Measurements from ENCODE around the gene PRELID3B. TPM values are rescaled to one million over a fixed set of nuclear protein-coding genes. Genes with fewer than 3 reads are reported as not detected.

Gene PRELID3B
- total and polyA plus RNA-seq, 2 of the 13 experiments (the other 11 are each of a cell fraction or from before 2014, with no cell fraction given): 23.3 to 42.6 TPM

GRCh38 chr20:59010995-59011873 lies 31.4 kb downstream of the PRELID3B start (continued):
- no peak for TF ChIP-seq ZNF20 (CRISPR knock-in tag; IDR thresholded peaks at IDR 0.05)
- 0 out of 2 replicates have a peak, but pooled peaks have one; percentile 13 for TF ChIP-seq SOX13 (IDR thresholded peaks at IDR 0.05)
- TF ChIP-seq SOX13 (CRISPR knock-in tag; conservative IDR thresholded peaks at IDR 0.05 in 1 of 2, IDR thresholded peaks at IDR 0.05 in 1 of 2): peak in 1 of 2 experiments; percentile 52; a peak in 2 of 4 replicates
- TF ChIP-seq, protein P1, sequence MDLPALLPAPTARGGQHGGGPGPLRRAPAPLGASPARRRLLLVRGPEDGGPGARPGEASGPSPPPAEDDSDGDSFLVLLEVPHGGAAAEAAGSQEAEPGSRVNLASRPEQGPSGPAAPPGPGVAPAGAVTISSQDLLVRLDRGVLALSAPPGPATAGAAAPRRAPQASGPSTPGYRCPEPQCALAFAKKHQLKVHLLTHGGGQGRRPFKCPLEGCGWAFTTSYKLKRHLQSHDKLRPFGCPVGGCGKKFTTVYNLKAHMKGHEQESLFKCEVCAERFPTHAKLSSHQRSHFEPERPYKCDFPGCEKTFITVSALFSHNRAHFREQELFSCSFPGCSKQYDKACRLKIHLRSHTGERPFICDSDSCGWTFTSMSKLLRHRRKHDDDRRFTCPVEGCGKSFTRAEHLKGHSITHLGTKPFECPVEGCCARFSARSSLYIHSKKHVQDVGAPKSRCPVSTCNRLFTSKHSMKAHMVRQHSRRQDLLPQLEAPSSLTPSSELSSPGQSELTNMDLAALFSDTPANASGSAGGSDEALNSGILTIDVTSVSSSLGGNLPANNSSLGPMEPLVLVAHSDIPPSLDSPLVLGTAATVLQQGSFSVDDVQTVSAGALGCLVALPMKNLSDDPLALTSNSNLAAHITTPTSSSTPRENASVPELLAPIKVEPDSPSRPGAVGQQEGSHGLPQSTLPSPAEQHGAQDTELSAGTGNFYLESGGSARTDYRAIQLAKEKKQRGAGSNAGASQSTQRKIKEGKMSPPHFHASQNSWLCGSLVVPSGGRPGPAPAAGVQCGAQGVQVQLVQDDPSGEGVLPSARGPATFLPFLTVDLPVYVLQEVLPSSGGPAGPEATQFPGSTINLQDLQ (CRISPR knock-in tag; IDR thresholded peaks at IDR 0.05): no peak
- no peak for TF ChIP-seq MAF1 (CRISPR knock-in tag; IDR thresholded peaks at IDR 0.05; ENCODE audit: borderline replicate concordance)
- no peak for TF ChIP-seq ZNF639 (CRISPR knock-in tag; conservative IDR thresholded peaks at IDR 0.05)
- TF ChIP-seq ZNF350 (CRISPR knock-in tag; IDR thresholded peaks at IDR 0.05; ENCODE audit: borderline replicate concordance, low read depth): no peak
- TF ChIP-seq ZKSCAN8 (CRISPR knock-in tag; IDR thresholded peaks at IDR 0.05; ENCODE audit: borderline replicate concordance): no peak
- no peak for TF ChIP-seq PAX8 (CRISPR knock-in tag; IDR thresholded peaks at IDR 0.05; ENCODE audit: borderline replicate concordance)
- no peak for TF ChIP-seq E2F2 (CRISPR knock-in tag; IDR thresholded peaks at IDR 0.05; ENCODE audit: borderline replicate concordance)
- TF ChIP-seq IRX3 (CRISPR knock-in tag; IDR thresholded peaks at IDR 0.05; ENCODE audit: borderline replicate concordance, low read depth): no peak
- TF ChIP-seq NONO (IDR thresholded peaks at IDR 0.05): no peak
- TF ChIP-seq NONO (CRISPR knock-in tag; conservative IDR thresholded peaks at IDR 0.05): no peak; the same call in 1 of the 2 replicates
- TF ChIP-seq KLF13 (CRISPR knock-in tag; IDR thresholded peaks at IDR 0.05): no peak
- no peak for TF ChIP-seq ARNT (IDR thresholded peaks at IDR 0.05)
- no peak for TF ChIP-seq RELA (CRISPR knock-in tag; IDR thresholded peaks at IDR 0.05)
- TF ChIP-seq, protein P2, sequence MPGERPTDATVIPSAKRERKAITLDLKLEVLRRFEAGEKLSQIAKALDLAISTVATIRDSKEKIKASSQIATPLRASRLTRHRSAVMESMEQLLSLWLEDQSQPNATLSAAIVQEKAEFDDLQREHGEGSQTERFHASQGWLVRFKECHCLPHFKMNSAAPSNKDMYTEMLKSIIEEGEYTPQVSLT (CRISPR knock-in tag; IDR thresholded peaks at IDR 0.05; ENCODE audit: borderline replicate concordance, low read depth): no peak
- no peak for TF ChIP-seq MAFF (IDR thresholded peaks at IDR 0.05; ENCODE audit: low read depth, low read length)
- no peak for TF ChIP-seq KAT2B (IDR thresholded peaks at IDR 0.05; ENCODE audit: borderline replicate concordance, low read depth, low read length)
- TF ChIP-seq, protein P3, sequence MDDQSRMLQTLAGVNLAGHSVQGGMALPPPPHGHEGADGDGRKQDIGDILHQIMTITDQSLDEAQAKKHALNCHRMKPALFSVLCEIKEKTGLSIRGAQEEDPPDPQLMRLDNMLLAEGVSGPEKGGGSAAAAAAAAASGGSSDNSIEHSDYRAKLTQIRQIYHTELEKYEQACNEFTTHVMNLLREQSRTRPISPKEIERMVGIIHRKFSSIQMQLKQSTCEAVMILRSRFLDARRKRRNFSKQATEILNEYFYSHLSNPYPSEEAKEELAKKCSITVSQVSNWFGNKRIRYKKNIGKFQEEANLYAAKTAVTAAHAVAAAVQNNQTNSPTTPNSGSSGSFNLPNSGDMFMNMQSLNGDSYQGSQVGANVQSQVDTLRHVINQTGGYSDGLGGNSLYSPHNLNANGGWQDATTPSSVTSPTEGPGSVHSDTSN (CRISPR knock-in tag; IDR thresholded peaks at IDR 0.05; ENCODE audit: borderline replicate concordance): no peak
- TF ChIP-seq SRSF4 (IDR thresholded peaks at IDR 0.05; ENCODE audit: low read depth, low read length, poor library complexity, severe bottlenecking): no peak
- TF ChIP-seq ZNF441 (CRISPR knock-in tag; IDR thresholded peaks at IDR 0.05; ENCODE audit: borderline replicate concordance): no peak

Measured in HepG2 (cell line).